CD14-positive monocyte (primary cell): ENCODE measurements around the gene STOML3. TPM values are rescaled to one million over a fixed set of nuclear protein-coding genes. Genes with fewer than 3 reads are reported as not detected.

Source experiments
- DNase-seq, 3 donors: peaks; one replicate each; pipeline ENCODE4 v3.0.0-alpha.2; 2011 to 2022
- H2AFZ ChIP-seq: 2 replicates; pipeline ENCODE4 v1.6.0; 2012; ENCODE audit warnings: mild to moderate bottlenecking, low read depth, low read length, inconsistent platforms; ENCODE audit not compliant: insufficient read depth, poor library complexity, severe bottlenecking
- H3K27ac ChIP-seq, 2 donors: 1 replicate in 1 of 2; 2 replicates in 1 of 2; pipeline ENCODE4 v1.5.1; 2012 to 2013; ENCODE audit warnings: low read length in 2 of 2, control low read depth in 1 of 2, inconsistent platforms in 1 of 2, low read depth in 1 of 2, mild to moderate bottlenecking in 1 of 2
- H3K27me3 ChIP-seq, 2 donors: one replicate each; pipeline versions ENCODE4 v1.6.0 to v1.6.1; 2011 to 2013; ENCODE audit warnings: low read length in 2 of 2; ENCODE audit not compliant: control insufficient read depth in 2 of 2, insufficient read depth in 2 of 2
- H3K36me3 ChIP-seq, 2 donors: replicated peaks in 1 of 2; 1 replicate in 1 of 2; 2 replicates in 1 of 2; pipeline versions ENCODE4 v1.5.1 to v1.6.1; 2012 to 2013; ENCODE audit warnings: low read length in 2 of 2, control low read depth in 1 of 2, inconsistent platforms in 1 of 2, mild to moderate bottlenecking in 1 of 2; ENCODE audit not compliant: insufficient read depth in 2 of 2, control insufficient read depth in 1 of 2
- H3K4me1 ChIP-seq, 2 donors: 1 replicate in 1 of 2; 2 replicates in 1 of 2; pipeline versions ENCODE4 v1.5.1 to v1.6.1; 2012 to 2013; ENCODE audit warnings: low read length in 2 of 2, control low read depth in 1 of 2, inconsistent platforms in 1 of 2, mild to moderate bottlenecking in 1 of 2, moderate library complexity in 1 of 2; ENCODE audit not compliant: insufficient read depth in 2 of 2, control insufficient read depth in 1 of 2
- H3K4me2 ChIP-seq: replicated peaks from 2 replicates; pipeline ENCODE3; 2012; ENCODE audit warnings: low read length, moderate library complexity, mild to moderate bottlenecking; ENCODE audit not compliant: poor library complexity, severe bottlenecking; ENCODE audit errors: extremely low read depth
- H3K4me3 ChIP-seq, 3 experiments: fragments of 200-600 bp in 1 of 3; sonication (generic) in 1 of 3; replicated peaks in 1 of 3; 1 replicate in 2 of 3; 2 replicates in 1 of 3; pipeline ENCODE4 v1.5.1; 2011 to 2013; ENCODE audit warnings: low read length in 3 of 3, mild to moderate bottlenecking in 3 of 3, control low read depth in 2 of 3, low read depth in 2 of 3, inconsistent platforms in 1 of 3, moderate library complexity in 1 of 3
- H3K79me2 ChIP-seq: 2 replicates; pipeline ENCODE4 v1.6.0; 2012; ENCODE audit warnings: mild to moderate bottlenecking, control low read depth, inconsistent platforms, low read length, moderate library complexity; ENCODE audit not compliant: insufficient read depth
- H3K9ac ChIP-seq: 2 replicates; pipeline ENCODE4 v1.6.0; 2017; ENCODE audit warnings: low read length, mild to moderate bottlenecking; ENCODE audit not compliant: insufficient read depth, poor library complexity, severe bottlenecking
- H3K9me3 ChIP-seq, 2 donors: replicated peaks in 1 of 2; 1 replicate in 1 of 2; 2 replicates in 1 of 2; pipeline versions ENCODE4 v1.5.1 to v1.6.1; 2012 to 2013; ENCODE audit warnings: low read length in 2 of 2, control low read depth in 1 of 2; ENCODE audit not compliant: control insufficient read depth in 1 of 2, insufficient read depth in 1 of 2
- H4K20me1 ChIP-seq: 2 replicates; pipeline ENCODE4 v1.6.0; 2012; ENCODE audit warnings: mild to moderate bottlenecking, low read length, control low read depth, moderate library complexity; ENCODE audit not compliant: insufficient read depth
- H3K27ac Mint-ChIP-seq, 7 donors: one replicate each; pipeline ENCODE4 v1.8.0; 2020; ENCODE audit warnings: mild to moderate bottlenecking in 7 of 7, mixed read lengths in 7 of 7, moderate library complexity in 6 of 7, inconsistent platforms in 2 of 7
- H3K27me3 Mint-ChIP-seq, 3 donors: one replicate each; pipeline ENCODE4 v1.8.0; 2021 to 2022; ENCODE audit warnings: low read depth in 3 of 3, mild to moderate bottlenecking in 3 of 3, mixed read lengths in 3 of 3, moderate library complexity in 3 of 3, inconsistent platforms in 1 of 3
- H3K36me3 Mint-ChIP-seq, 2 donors: one replicate each; pipeline ENCODE4 v1.8.0; 2020; ENCODE audit warnings: mixed read lengths in 2 of 2, inconsistent platforms in 1 of 2, mild to moderate bottlenecking in 1 of 2
- H3K4me1 Mint-ChIP-seq: one replicate; pipeline ENCODE4 v1.8.0; 2020; ENCODE audit warnings: mild to moderate bottlenecking, mixed read lengths
- H3K4me3 Mint-ChIP-seq, 2 donors: one replicate each; pipeline ENCODE4 v1.8.0; 2020; ENCODE audit warnings: mild to moderate bottlenecking in 2 of 2, mixed read lengths in 2 of 2, moderate library complexity in 1 of 2
- H3K9me3 Mint-ChIP-seq, 7 donors: one replicate each; pipeline ENCODE4 v1.8.0; 2020 to 2022; ENCODE audit warnings: mixed read lengths in 7 of 7, mild to moderate bottlenecking in 6 of 7, moderate library complexity in 6 of 7, inconsistent platforms in 2 of 7
- WGBS: methylation state at CpG from one replicate; pipeline ENCODE4 v1.1.5; 2013; ENCODE audit warnings: missing lambda C conversion rate; ENCODE audit not compliant: insufficient coverage; 5-methylcytosine and 5-hydroxymethylcytosine counted together
- intact Hi-C, 2 donors: fragments of 100-400 bp; cut with micrococcal nuclease; formaldehyde crosslinking; loops; one replicate each; pipeline versions ENCODE4 v1.15.0 to v1.15.1; 2023
- polyA plus RNA-seq, 3 donors: library from polyadenylated mRNA; depleted of rRNA in 1 of 3; unstranded in 2 of 3; stranded (reverse) in 1 of 3; fragments of 300-500 nt in 2 of 3; fragments of >200 nt in 1 of 3; fragmentation: Illumina TruSeq in 2 of 3; gene quantifications; 1 replicate in 2 of 3; 2 replicates in 1 of 3; pipeline ENCODE4 v1.2.3, GENCODE V29; 2012 to 2021
- TF ChIP-seq, protein P1 (sequence below): fragments of 200-600 bp; IDR thresholded peaks from one replicate; pipeline ENCODE4 v1.8.0; 2022; ENCODE audit warnings: antibody characterized with exemption, mild to moderate bottlenecking

Gene STOML3
- polyA plus RNA-seq, 3 donors: not detected

DNA sequence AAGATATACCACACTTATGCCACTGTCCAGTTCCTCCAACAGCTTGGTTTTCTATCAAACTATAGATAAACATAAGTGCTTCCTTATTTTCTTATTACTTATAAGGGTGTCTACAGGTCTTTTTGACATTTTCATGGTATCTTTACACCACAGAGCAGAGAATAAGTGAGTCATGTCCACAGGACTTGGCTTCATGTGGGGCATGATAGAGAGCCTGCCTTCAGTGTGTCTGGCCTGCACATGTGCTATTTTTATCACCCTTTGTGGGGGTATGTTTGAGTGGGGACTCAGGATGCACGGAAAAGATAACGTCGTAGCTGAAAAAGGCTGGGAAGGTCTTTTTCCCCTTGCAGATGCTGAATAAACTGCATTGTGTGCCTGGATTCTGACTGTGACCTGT, 8.1 kb upstream of the STOML3 start:
- Histone ChIP-seq H4K20me1 (no peaks in the 10 kb centered on the region), H3K27ac (no peak overlapping the region), H3K9me3 (no peaks in the 10 kb centered on the region), H3K4me2 (no peak overlapping the region), H3K79me2 (no peaks in the 10 kb centered on the region), H3K27me3 (no peaks in the 10 kb centered on the region), H2AFZ (no peak overlapping the region), H3K36me3 (no peaks in the 10 kb centered on the region), H3K4me1 (no peaks in the 10 kb centered on the region), H3K4me3 (no peak overlapping the region), H3K9ac (no peak overlapping the region)
- no peaks in the 10 kb centered on the region for H3K27me3 Mint-ChIP-seq
- no peak overlapping the region for H3K27ac Mint-ChIP-seq
- peaks cover 0 to 3% (median 0%) of the 10 kb centered on the region in 7 donors for H3K9me3 Mint-ChIP-seq
- DNase-seq: no peak
- WGBS: 97% methylated on average over 3 of the region's 3 CpGs
- TF ChIP-seq, protein P1, sequence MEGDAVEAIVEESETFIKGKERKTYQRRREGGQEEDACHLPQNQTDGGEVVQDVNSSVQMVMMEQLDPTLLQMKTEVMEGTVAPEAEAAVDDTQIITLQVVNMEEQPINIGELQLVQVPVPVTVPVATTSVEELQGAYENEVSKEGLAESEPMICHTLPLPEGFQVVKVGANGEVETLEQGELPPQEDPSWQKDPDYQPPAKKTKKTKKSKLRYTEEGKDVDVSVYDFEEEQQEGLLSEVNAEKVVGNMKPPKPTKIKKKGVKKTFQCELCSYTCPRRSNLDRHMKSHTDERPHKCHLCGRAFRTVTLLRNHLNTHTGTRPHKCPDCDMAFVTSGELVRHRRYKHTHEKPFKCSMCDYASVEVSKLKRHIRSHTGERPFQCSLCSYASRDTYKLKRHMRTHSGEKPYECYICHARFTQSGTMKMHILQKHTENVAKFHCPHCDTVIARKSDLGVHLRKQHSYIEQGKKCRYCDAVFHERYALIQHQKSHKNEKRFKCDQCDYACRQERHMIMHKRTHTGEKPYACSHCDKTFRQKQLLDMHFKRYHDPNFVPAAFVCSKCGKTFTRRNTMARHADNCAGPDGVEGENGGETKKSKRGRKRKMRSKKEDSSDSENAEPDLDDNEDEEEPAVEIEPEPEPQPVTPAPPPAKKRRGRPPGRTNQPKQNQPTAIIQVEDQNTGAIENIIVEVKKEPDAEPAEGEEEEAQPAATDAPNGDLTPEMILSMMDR: no peak
- no peaks in the 10 kb centered on the region for H3K36me3 Mint-ChIP-seq
- intact Hi-C loops: no loop called here
- no peak overlapping the region for H3K4me3 Mint-ChIP-seq
- no peaks in the 10 kb centered on the region for H3K4me1 Mint-ChIP-seq

DNA sequence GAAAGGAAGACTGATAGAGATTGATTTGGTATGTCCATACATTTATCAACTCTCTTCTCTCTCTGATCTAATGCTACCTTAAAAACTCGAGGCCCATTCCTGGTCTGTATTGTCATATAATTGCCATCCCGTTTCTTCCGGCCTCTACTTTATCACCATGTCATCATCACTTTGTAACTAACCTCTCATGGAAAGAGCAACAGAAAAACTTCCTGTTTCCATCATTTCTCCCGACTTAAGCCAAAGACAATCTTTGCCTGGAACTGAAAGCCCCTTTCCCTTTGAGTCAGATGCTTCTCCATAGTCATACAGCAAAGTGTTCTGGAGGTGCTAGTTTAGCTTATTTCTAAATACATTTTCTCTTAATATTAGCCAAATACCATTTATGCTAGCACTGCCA, 2.8 kb upstream of the STOML3 start:
- H3K4me3 ChIP-seq: no peak overlapping the region
- no peak overlapping the region for H3K4me2 ChIP-seq
- TF ChIP-seq, protein P1: no peak
- peaks cover 0 to 3% (median 0%) of the 10 kb centered on the region in 7 donors for H3K9me3 Mint-ChIP-seq
- H3K4me1 Mint-ChIP-seq: no peaks in the 10 kb centered on the region
- no peaks in the 10 kb centered on the region for H3K27me3 ChIP-seq
- no peak for DNase-seq
- no peak overlapping the region for H3K27ac Mint-ChIP-seq
- WGBS: 93% methylated on average over 3 of the region's 4 CpGs
- no peaks in the 10 kb centered on the region for H3K9me3 ChIP-seq
- no peaks in the 10 kb centered on the region for H4K20me1 ChIP-seq
- intact Hi-C loops: no loop called here
- no peak overlapping the region for H3K27ac ChIP-seq
- H3K4me3 Mint-ChIP-seq: no peak overlapping the region
- H3K4me1 ChIP-seq: no peaks in the 10 kb centered on the region
- H3K27me3 Mint-ChIP-seq: peaks cover 0 to 1% (median 0%) of the 10 kb centered on the region in 3 donors
- H3K79me2 ChIP-seq: no peaks in the 10 kb centered on the region
- no peaks in the 10 kb centered on the region for H3K36me3 Mint-ChIP-seq
- no peak overlapping the region for H2AFZ ChIP-seq
- H3K9ac ChIP-seq: no peak overlapping the region
- no peaks in the 10 kb centered on the region for H3K36me3 ChIP-seq
